GM18519 (cell line): ENCODE data around the gene FOXJ3.

Experiments used
- ATAC-seq: cut with Tn5 transposase; IDR thresholded peaks from one replicate; pipeline ENCODE4 v1.9.1; 2021; ENCODE audit warnings: mild to moderate bottlenecking, moderate library complexity; ENCODE audit not compliant: unreplicated experiment, low FRiP score

Gene FOXJ3

GRCh38 chr1:42313970-42314369 is 21.1 kb downstream of the FOXJ3 start:
- ATAC-seq = no peak

- ATAC-seq = no peak
Measured at GRCh38 chr1:42312576-42313212, 22.3 kb downstream of the FOXJ3 start.

GRCh38 chr1:42311897-42312296 is 23.1 kb downstream of the FOXJ3 start:
- ATAC-seq = no peak

GRCh38 chr1:42311138-42311537 is 23.9 kb downstream of the FOXJ3 start:
- no peak for ATAC-seq

- no peak for ATAC-seq
Measured at GRCh38 chr1:42306977-42307376, 28.1 kb downstream of the FOXJ3 start.

- no peak for ATAC-seq
Measured at GRCh38 chr1:42305639-42306038, 29.4 kb downstream of the FOXJ3 start.

GRCh38 chr1:42302034-42302433 is 33.0 kb downstream of the FOXJ3 start:
- no peak for ATAC-seq

- no peak for ATAC-seq
Measured at GRCh38 chr1:42298520-42298919, 36.5 kb downstream of the FOXJ3 start.

- ATAC-seq = no peak
Measured at GRCh38 chr1:42295816-42296215, 39.2 kb downstream of the FOXJ3 start.

GRCh38 chr1:42290130-42290529 is 44.9 kb downstream of the FOXJ3 start:
- ATAC-seq = no peak

- ATAC-seq = no peak
Measured at GRCh38 chr1:42288311-42288985, 46.6 kb downstream of the FOXJ3 start.

- no peak for ATAC-seq
Measured at GRCh38 chr1:42282867-42283583, 52.0 kb downstream of the FOXJ3 start.

GRCh38 chr1:42282024-42282579 is 52.9 kb downstream of the FOXJ3 start:
- no peak for ATAC-seq

GRCh38 chr1:42280821-42281220 is 54.2 kb downstream of the FOXJ3 start:
- ATAC-seq = no peak

GRCh38 chr1:42279055-42279454 is 56.0 kb downstream of the FOXJ3 start:
- no peak for ATAC-seq

- no peak for ATAC-seq
Measured at GRCh38 chr1:42272920-42273319, 62.1 kb downstream of the FOXJ3 start.

- ATAC-seq = no peak
Measured at GRCh38 chr1:42267904-42268303, 67.1 kb downstream of the FOXJ3 start.

- ATAC-seq = no peak
Measured at GRCh38 chr1:42266253-42267135, 68.5 kb downstream of the FOXJ3 start.

GRCh38 chr1:42264511-42265190 is 70.4 kb downstream of the FOXJ3 start:
- ATAC-seq = no peak

GRCh38 chr1:42263019-42263418 is 72.0 kb downstream of the FOXJ3 start:
- no peak for ATAC-seq
